GM18858 (cell line): ENCODE data around the gene PLEKHN1.
"Not testable (repeated sequence)": the region's sequence is repeated elsewhere in the genome, so short reads cannot be mapped to it uniquely, and the experiment has no call there.

Source experiments
- ATAC-seq: cut with Tn5 transposase; IDR thresholded peaks from one replicate; pipeline ENCODE4 v1.9.1; 2021; ENCODE audit not compliant: unreplicated experiment

Gene PLEKHN1

GRCh38 chr1:1005774-1006304, 39.6 kb downstream of the PLEKHN1 start:
- no peak for ATAC-seq

DNA sequence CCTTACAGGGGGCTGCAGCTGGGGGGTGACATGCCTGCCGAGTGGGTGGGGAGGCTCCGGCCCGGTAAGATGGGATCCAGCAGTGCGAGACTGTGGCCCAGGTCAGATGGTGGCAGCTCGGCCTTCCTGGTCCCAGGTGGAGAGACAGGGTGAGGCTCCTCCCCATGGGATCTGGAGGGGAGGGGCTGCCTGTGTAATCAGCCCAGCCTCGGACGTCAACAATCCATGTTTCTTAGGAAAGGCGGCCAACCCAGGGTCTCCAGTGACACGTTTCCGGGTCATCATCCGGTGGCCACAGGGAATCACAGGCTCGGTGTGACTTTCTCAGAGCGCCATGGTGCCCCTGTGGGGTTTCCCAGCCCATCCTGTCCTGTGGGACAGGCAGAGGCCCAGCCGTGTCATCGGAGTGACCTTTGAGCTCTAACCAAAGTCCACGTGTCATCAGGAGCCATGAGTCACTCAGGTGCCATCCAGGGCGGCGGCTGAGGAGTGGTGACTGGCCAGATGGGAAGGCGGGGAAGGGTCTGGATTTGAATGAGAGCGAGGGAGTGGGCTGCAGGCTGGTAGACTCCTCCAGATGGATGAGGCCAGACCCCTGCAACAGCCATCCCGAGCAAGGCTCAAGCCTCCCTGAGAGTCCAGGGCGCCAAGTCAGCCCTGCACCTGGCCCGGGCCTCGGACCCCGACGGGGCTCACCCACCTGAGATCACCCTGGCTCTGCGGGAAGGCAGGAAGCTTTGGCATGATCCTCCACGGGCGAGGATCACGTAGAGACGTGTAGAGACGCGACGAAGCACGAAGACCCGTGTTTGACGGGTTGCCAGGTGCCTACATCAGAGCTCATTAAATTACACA, 40.2 kb downstream of the PLEKHN1 start:
- no peak for ATAC-seq

DNA sequence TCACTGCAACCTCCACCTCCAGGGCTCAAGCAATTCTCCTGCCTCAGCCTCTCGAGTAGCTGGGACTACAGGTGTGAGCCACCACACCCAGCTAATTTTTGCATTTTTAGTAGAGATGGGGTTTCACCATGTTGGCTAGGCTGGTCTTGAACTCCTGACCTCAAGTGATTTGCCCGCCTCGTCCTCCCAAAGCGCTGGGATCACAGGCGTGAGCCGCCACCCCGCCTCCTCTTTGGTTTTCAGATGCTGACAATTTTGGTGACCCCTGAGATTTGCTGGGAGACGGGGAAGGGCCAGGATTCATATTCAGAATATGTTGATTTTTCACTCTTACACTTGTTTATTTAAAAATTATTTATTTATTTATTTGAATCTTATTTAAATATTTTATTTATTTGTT, 43.8 kb downstream of the PLEKHN1 start:
- ATAC-seq, result not testable (repeated sequence)

- no peak for ATAC-seq
Observed at GRCh38 chr1:1011396-1011949, 45.2 kb downstream of the PLEKHN1 start.

GRCh38 chr1:1012736-1013104, 46.4 kb downstream of the PLEKHN1 start:
- ATAC-seq, result not testable (repeated sequence)

DNA sequence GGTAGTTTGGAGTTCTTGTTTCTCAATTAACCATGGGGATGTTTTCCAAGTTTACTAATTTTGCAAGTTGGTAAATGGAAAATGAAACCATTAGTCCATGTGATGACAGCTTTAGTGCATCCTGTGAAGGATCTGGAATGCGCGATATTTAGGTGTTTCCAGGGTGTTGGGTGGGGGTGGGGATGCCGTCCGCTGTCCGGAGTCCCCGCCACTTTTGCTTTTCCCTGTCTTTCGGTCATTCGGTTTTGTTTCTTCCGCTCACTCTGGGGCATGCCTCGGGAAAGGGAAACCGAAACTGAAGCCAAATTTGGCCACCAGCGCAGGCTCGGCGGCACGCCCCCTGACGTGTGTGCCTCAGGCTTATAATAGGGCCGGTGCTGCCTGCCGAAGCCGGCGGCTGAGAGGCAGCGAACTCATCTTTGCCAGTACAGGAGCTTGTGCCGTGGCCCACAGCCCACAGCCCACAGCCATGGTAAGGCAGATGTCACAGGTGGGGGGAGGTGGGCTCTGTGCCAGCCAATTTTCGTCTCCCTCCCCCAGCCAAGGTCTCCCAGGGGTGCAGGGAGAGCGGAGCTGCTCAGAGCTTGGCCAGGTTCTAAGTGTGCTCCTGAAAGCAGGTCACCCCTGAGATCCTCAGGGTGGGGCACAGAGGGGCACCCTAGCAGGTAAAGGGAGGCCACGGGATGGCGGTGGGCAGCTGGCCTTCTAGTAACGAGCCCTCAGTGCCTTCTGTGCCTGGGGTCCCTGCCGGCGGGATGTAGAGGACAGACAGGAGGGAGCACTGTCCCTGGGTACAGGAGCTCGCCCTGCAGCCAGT, 47.0 kb downstream of the PLEKHN1 start, which contains the start of gene ISG15:
Gene ISG15, plus strand, starts transcription at position 393 of the 817 bp plus-strand sequence. Its CDS starts 77 bp downstream, at position 470.
- no peak for ATAC-seq

- ATAC-seq, result no peak
Observed at GRCh38 chr1:1013922-1014648, 47.8 kb downstream of the PLEKHN1 start.

DNA sequence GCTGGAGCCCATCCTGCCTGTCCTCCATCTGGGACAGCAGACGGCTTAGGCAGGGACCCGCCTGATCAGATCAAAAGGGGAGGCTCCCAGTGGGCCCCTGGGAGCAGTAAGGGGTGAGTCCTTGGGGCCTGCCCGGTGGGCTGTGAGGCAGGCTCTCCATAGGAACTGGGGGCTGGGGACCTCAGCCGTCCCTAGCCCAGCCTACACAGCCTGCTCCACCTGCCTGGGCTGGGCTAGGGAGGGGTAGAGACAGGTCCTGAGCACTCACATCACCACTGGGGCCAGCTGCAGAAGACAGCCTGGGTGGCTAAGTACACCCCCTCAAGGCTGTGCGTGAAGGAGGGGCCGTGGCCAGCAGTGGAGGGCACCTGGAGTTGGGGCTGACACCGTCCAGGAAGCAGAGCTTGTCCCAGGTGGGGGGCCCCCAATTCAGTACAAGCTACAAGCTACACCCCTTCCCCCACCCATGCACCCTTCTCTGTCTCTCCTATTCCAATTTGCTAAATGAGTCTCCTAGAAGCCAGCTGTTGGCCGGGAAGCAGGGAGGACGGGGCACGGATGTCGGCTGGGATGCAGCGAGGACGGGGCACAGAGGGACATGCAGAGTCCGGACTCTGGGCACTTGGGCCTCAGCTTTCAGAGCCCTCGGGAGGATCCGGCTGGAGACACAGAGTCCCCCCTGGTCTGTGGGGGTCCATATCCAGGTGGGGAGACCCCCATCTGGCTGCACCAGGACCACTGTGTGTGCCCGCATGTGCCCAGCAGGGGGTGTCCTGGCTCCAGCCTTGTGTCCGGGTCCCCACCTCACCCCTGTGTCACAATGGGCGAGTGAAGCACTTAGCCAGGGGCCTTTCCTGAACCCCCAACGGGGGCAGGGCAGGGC, 48.8 kb downstream of the PLEKHN1 start:
- no peak for ATAC-seq

DNA sequence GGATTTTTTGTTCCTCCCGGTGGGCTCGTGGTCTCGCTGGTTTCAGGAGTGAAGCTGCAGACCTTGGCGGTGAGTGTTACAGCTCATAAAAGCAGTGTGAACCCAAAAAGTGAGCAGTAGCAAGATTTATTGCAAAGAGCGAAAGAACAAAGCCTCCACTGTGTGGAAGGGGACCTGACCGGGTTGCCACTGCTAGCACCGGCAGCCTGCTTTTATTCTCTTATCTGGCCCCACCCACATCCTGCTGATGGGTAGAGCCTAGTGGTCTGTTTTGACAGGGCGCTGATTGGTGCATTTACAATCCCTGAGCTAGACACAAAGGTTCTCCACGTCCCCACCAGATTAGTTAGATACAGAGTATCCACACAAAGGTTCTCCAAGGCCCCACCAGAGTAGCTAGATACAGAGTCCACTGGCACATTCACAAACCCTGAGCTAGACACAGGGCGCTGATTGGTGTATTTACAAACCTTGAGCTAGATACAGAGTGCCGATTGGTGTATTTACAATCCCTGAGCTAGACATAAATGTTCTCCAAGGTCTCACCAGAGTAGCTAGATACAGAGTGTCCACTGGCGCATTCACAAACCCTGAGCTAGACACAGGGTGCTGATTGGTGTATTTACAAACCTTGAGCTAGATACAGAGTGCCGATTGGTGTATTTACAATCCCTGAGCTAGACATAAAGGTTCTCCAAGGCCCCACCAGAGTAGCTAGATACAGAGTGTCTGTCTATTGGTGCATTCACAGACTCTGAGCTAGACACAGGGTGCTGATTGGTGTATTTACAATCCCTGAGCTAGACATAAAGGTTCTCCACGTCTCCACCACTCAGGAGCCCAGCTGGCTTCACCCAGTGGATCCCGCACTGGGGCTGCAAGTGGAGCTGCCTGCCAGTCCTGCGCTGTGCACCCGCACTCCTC, 51.4 kb downstream of the PLEKHN1 start:
- not testable (repeated sequence) for ATAC-seq

DNA sequence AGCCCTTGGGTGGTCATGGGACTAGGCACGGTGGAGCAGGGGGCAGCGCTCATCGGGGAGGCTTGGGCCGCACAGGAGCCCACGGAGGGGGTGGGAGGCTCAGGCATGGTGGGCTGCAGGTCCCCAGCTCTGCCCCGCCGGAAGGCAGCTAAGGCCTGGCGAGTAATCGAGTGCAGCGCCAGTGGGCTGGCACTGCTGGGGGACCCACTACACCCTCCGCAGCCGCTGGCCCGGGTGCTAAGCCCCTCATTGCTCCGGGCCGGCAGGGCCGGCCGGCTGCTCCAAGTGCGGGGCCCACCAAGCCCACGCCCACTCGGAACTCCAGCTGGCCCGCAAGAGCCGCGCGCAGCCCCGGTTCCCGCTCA, 52.0 kb downstream of the PLEKHN1 start:
- not testable (repeated sequence) for ATAC-seq

DNA sequence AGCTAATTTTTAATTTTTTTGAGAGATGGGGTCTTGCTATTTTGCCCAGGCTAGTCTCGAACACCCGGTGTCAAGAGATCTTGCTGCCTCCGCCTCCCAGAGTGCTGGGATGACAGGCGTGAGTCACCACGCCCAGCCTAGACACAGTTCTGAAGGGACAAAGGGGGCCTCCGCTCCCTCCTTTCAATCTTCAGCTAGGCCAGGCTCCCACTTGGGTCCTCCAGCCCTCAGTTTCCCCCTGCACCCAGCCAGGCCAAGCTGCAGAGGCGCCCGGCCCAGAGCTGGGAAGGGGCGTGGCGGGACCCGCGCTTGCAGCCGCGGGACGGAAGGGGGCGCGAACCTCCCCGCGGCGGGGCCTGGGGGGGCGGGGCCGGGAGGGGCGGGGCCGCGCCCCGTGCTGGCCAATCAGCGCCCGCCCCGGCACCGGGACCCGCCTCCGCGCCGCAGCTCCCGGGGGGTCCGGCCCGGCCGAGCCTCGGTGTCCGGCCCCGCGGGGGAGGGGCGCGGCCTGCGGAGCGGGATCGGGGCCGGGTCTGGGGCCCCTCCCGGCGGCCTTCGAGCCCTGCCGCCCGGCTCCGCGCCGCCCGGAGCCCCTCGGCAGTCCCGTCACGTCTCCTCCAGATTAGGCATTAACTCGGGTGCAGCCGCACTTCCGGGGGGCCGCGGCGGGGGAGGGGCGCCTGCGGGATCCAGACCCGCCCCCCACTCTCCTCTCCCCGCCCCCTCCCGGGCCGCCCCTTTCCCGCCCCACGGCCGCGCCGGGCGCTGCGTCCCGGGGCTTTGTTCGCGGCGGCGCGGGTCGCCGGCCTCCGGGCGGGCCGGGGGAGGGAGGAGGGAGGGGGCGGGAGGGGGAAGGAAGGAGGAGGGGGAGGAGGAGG, 53.1 kb downstream of the PLEKHN1 start:
- peak; percentile 54 for ATAC-seq

GRCh38 chr1:1020000-1020404, 53.7 kb downstream of the PLEKHN1 start, which contains the start of gene AGRN:
Gene AGRN, plus strand, starts transcription at chr1:1020120. Its CDS starts 53 bp downstream, at chr1:1020173.
- peak; percentile 25 for ATAC-seq

- no peak for ATAC-seq
Observed at GRCh38 chr1:1020415-1021009, 54.2 kb downstream of the PLEKHN1 start.

DNA sequence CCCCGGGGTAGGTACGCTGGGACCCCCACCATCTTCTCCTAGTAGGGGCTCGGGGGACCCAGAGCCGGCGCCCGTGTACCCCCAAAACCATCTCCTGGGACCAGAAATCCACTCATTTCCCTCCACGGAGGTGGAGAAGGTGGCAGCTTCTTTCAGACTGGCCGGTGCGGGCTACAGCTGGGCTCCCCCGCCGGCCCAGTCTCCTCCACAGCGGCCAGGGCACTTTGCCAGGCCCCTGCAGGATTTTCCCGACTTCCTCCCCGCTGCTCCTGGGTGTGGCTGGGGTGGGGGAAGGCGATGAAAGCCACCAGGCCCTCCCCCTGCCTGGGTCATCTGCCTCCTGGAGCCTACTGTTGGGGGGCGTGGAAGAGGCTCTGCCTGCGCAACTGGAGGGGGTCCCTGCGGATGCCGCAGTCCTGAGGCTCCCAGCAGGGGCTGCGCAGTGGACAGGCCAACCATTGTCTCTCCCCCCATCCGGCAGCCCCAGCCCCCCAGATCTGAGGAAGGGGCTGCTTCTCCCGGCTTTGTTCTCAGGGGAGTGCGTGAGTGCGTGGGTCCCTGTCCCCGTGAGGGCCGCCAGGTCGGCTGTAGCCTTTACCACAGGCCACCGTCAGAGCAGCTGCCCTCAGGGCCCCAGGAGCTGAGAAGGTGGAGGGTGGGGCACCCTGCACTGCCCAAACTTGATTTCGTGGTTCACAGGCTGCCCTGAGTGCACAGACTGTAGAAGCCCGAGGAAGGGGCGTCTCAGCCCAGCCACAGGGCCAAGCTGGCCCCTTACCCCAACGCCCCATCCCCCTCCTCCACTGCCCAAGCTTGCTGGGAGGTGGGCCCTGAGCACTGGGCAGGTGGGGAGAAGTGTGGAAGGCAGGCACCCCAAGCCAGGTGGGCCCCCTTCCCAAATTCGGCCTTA, 55.0 kb downstream of the PLEKHN1 start:
- no peak for ATAC-seq

- no peak for ATAC-seq
Observed at GRCh38 chr1:1021920-1022259, 55.6 kb downstream of the PLEKHN1 start.

DNA sequence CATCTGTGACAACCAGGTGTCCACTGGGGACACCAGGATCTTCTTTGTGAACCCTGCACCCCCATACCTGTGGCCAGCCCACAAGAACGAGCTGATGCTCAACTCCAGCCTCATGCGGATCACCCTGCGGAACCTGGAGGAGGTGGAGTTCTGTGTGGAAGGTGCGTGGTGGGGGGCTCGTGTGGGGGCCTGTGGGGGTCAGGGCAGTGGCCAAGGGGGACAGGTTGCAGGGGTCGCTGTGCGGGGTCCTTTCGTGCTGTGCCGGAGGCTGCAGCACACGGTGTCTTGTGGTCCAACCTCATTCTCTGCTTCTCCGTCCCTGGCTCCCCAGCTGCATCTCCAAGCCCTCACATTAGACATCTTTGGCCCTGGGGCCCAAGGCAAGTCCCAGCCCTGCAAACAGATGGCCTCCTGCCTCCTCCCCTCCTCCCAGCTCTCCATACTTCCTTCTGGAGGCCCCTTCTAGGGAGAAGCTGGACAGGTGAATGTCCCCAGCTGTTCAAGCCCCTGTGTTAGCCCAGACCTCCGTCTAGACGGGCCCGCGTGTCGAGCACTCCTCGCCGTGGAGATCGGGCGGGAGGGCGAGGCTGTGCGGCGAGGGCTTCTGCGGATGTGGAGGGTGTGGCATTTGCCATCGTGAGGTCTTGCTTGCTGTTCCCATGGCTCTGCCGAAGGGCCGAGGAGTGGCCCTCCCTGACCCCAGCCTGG, 56.2 kb downstream of the PLEKHN1 start:
- no peak for ATAC-seq
